Esophagus muscularis mucosa (tissue), 4 donors: ENCODE data around the gene DAB2IP. TPM values are rescaled to one million over a fixed set of nuclear protein-coding genes. Genes with fewer than 3 reads are reported as not detected.

ENCODE experiments used
- DNase-seq: peaks from one replicate; pipeline ENCODE4 v3.0.0-alpha.2; 2017; ENCODE audit errors: extremely low spot score
- H3K27ac ChIP-seq, 4 donors: fragments of 200-600 bp; sonication (generic); replicated peaks in 1 of 4; 1 replicate in 3 of 4; 2 replicates in 1 of 4; pipeline ENCODE4 v1.5.1; 2016 to 2019; ENCODE audit warnings: mild to moderate bottlenecking in 1 of 4
- H3K27me3 ChIP-seq, 4 donors: fragments of 200-600 bp; sonication (generic); one replicate each; pipeline versions ENCODE4 v1.5.1 to v1.6.0; 2016 to 2019
- H3K36me3 ChIP-seq, 4 donors: fragments of 200-600 bp; sonication (generic); one replicate each; pipeline ENCODE4 v1.5.1; 2016 to 2019
- H3K4me1 ChIP-seq, 4 donors: fragments of 200-600 bp; sonication (generic); one replicate each; pipeline ENCODE4 v1.5.1; 2016 to 2019
- H3K4me3 ChIP-seq, 4 donors: fragments of 200-600 bp; sonication (generic); 1 replicate in 2 of 4; 2 replicates in 2 of 4; pipeline ENCODE4 v1.5.1; 2016 to 2019; ENCODE audit warnings: mild to moderate bottlenecking in 4 of 4, moderate library complexity in 1 of 4
- H3K9me3 ChIP-seq, 4 donors: fragments of 200-600 bp; sonication (generic); 1 replicate in 3 of 4; 2 replicates in 1 of 4; pipeline ENCODE4 v1.5.1; 2016 to 2019
- EP300 ChIP-seq: sonication (generic); formaldehyde crosslinking; IDR thresholded peaks from one replicate; pipeline ENCODE4 v1.6.1; 2017; ENCODE audit warnings: antibody characterized with exemption
- POLR2A ChIP-seq: fragments of 450-650 bp; IDR thresholded peaks from one replicate; pipeline ENCODE4 v1.6.1; 2017; ENCODE audit warnings: antibody characterized with exemption, moderate library complexity, mild to moderate bottlenecking, low read depth
- POLR2AphosphoS5 ChIP-seq, 2 donors: sonication (generic); formaldehyde crosslinking; IDR thresholded peaks; one replicate each; pipeline ENCODE4 v1.6.1; 2017; ENCODE audit warnings: antibody characterized with exemption in 2 of 2
- WGBS: methylation state at CpG from one replicate; pipeline ENCODE4 v1.1.5; 2018; 5-methylcytosine and 5-hydroxymethylcytosine counted together
- intact Hi-C: fragments of 100-400 bp; cut with DNase I; formaldehyde crosslinking; loops from one replicate; pipeline ENCODE4 v1.15.1; 2023
- total RNA-seq, 4 donors: library from RNA; depleted of rRNA; stranded (reverse); fragments of >200 nt; gene quantifications; one replicate each; pipeline versions ENCODE4 v1.1.0 to v1.2.1, GENCODE V29; 2016
- TF ChIP-seq, protein P1 (sequence below), 3 experiments: fragments of 200-600 bp in 2 of 3; fragments of 450-650 bp in 1 of 3; sonication (generic) in 2 of 3; IDR thresholded peaks; one replicate each; pipeline ENCODE4 v1.5.1; 2017 to 2019; ENCODE audit warnings: antibody characterized with exemption in 3 of 3, mild to moderate bottlenecking in 2 of 3, moderate library complexity in 1 of 3

Gene DAB2IP
- 100 to 1,000 TPM in 1 of 4 donors, 10 to 100 TPM in 3; 41.7 to 102 (median 62.4) TPM for total RNA-seq

- peak within 1 kb of the TSS; percentile 64 to 79 (median 66) for H3K4me3 ChIP-seq
- peaks cover 67 to 78% (median 72%) of the 10 kb centered on the region in 4 donors for H3K4me1 ChIP-seq
- WGBS = 3% methylated on average over 14 of the region's 79 CpGs
- intact Hi-C loops = no loop called here
- H3K27me3 ChIP-seq = no peaks in the 10 kb centered on the region
- TF ChIP-seq POLR2AphosphoS5 (IDR thresholded peaks at IDR 0.05) = peak; percentile 43 to 66
- TF ChIP-seq, protein P1, sequence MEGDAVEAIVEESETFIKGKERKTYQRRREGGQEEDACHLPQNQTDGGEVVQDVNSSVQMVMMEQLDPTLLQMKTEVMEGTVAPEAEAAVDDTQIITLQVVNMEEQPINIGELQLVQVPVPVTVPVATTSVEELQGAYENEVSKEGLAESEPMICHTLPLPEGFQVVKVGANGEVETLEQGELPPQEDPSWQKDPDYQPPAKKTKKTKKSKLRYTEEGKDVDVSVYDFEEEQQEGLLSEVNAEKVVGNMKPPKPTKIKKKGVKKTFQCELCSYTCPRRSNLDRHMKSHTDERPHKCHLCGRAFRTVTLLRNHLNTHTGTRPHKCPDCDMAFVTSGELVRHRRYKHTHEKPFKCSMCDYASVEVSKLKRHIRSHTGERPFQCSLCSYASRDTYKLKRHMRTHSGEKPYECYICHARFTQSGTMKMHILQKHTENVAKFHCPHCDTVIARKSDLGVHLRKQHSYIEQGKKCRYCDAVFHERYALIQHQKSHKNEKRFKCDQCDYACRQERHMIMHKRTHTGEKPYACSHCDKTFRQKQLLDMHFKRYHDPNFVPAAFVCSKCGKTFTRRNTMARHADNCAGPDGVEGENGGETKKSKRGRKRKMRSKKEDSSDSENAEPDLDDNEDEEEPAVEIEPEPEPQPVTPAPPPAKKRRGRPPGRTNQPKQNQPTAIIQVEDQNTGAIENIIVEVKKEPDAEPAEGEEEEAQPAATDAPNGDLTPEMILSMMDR (IDR thresholded peaks at IDR 0.05) = no peak
- H3K9me3 ChIP-seq = no peaks in the 10 kb centered on the region
- no peaks in the 10 kb centered on the region for H3K36me3 ChIP-seq
- DNase-seq = no peak
- peak within 1 kb of the TSS; percentile 67 to 79 (median 72) for H3K27ac ChIP-seq
These were observed at the start of gene DAB2IP for GRCh38 chr9:121651295-121652020. Gene DAB2IP, plus strand, starts transcription at chr9:121651634. Its CDS starts 142 bp downstream, at chr9:121651776.

DNA sequence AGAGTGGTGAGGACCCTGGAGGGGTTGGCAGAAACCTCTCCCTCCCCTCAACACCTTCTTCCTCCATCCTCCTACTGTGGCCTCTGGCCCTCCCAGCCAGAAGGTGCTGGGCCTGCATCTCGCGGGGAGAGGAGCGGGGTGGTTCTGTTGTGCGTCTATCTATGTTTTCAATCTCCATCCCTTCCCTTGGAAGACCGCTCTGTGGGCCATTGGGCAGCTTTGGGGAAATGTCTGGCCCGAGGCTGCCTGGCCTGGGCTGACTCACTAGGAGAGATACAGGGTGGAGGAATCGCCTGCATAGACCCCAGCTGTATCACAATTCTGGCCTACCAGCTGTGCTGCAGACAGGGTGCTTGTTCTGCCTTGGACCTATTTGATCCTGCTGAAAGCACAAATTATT, 48.4 kb upstream of the DAB2IP start:
- intact Hi-C loops = no loop called here
- no peak for DNase-seq
- TF ChIP-seq EP300 = no peak
- TF ChIP-seq, protein P1 (IDR thresholded peaks at IDR 0.05) = no peak
- TF ChIP-seq POLR2A = no peak
- no peak for TF ChIP-seq POLR2AphosphoS5 (IDR thresholded peaks at IDR 0.05)
- Histone ChIP-seq H3K4me1 (peaks cover 71 to 98% (median 86%) of the 10 kb centered on the region in 4 donors), H3K9me3 (no peaks in the 10 kb centered on the region), H3K27me3 (no peaks in the 10 kb centered on the region), H3K4me3 (no peak overlapping the region), H3K27ac (no peak overlapping the region), H3K36me3 (no peaks in the 10 kb centered on the region)
- 93% methylated on average over 7 of the region's 7 CpGs for WGBS

DNA sequence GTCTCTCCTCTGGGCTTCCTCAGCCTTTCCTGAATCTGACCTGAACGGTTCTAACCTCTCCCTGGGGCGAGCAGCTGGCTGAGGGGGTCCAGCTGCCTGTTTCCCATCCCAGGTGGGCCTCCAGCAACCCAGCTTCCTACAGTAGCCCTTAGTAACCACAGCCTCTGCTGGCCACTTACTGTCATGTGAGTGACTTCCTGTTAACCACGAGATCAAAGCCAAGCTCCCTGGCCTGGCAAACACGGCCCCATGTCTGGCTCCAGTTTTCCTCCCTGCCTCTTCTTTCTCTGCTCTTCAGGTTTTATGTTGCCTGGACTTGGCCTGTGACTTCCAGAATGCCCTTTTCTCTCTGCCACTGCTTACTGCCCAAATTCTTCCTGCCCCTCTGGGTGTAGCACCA, 47.2 kb upstream of the DAB2IP start:
- Histone ChIP-seq H3K9me3 (no peaks in the 10 kb centered on the region), H3K36me3 (no peaks in the 10 kb centered on the region), H3K27me3 (no peaks in the 10 kb centered on the region), H3K4me1 (peaks cover 74 to 98% (median 88%) of the 10 kb centered on the region in 4 donors), H3K27ac (peak overlapping the region in 1 of 4 donors; percentile 43), H3K4me3 (no peak overlapping the region)
- DNase-seq = no peak
- TF ChIP-seq EP300 = no peak
- TF ChIP-seq POLR2AphosphoS5 (IDR thresholded peaks at IDR 0.05) = peak in 1 of 2 donors; percentile 34
- 41% methylated on average over 3 of the region's 4 CpGs for WGBS
- intact Hi-C loops = no loop called here

DNA sequence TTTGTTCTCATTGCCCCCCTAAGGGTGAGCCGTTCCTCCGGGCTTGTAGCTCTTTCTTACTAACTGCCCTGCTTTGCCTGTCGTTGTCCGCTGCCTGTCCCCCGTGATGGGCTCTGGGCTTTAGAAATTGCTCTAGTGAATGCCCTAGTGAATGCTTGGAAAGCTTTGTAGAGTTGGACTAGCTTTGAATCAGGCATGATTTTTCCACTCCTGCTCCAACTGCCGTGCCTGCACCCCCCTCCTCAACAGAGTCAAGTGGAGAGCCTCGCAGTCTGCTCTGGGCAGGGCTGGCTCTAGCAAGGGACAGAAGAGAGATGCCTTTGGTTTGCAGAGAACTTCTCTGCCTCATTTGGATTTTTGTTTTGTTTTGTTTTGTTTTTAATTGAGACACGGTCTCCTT, 46.8 kb upstream of the DAB2IP start:
- no peak overlapping the region for H3K4me3 ChIP-seq
- H3K27ac ChIP-seq = peak overlapping the region in 1 of 4 donors; percentile 43
- no peak for TF ChIP-seq POLR2AphosphoS5 (IDR thresholded peaks at IDR 0.05)
- no peak for TF ChIP-seq EP300
- WGBS = 72% methylated on average over 8 of the region's 8 CpGs
- no peaks in the 10 kb centered on the region for H3K27me3 ChIP-seq
- intact Hi-C loops = no loop called here
- peaks cover 78 to 98% (median 90%) of the 10 kb centered on the region in 4 donors for H3K4me1 ChIP-seq
- no peaks in the 10 kb centered on the region for H3K9me3 ChIP-seq
- H3K36me3 ChIP-seq = no peaks in the 10 kb centered on the region
- no peak for DNase-seq

- H3K27me3 ChIP-seq = no peaks in the 10 kb centered on the region
- DNase-seq = no peak
- H3K9me3 ChIP-seq = no peaks in the 10 kb centered on the region
- TF ChIP-seq, protein P1 (IDR thresholded peaks at IDR 0.05) = no peak
- TF ChIP-seq POLR2AphosphoS5 (IDR thresholded peaks at IDR 0.05) (peak; percentile 58 to 83), POLR2A (no peak), EP300 (peak; percentile 77)
- H3K4me1 ChIP-seq = peaks cover 83 to 100% (median 88%) of the 10 kb centered on the region in 4 donors
- intact Hi-C loops = no loop called here
- H3K36me3 ChIP-seq = no peaks in the 10 kb centered on the region
- H3K27ac ChIP-seq = peak overlapping the region; percentile 69 to 79 (median 72)
- WGBS = 17% methylated on average over 10 of the region's 10 CpGs
- H3K4me3 ChIP-seq = peak overlapping the region in 3 of 4 donors; percentile 12 to 31 (median 20)
These were observed 43.8 kb upstream of the DAB2IP start for GRCh38 chr9:121607434-121608167.
